Ovary (tissue), 9 donors: ENCODE results near the gene SSBP2. TPM values are rescaled to one million over a fixed set of nuclear protein-coding genes. Genes with fewer than 3 reads are reported as not detected.
"Not testable (repeated sequence)": the region's sequence is repeated elsewhere in the genome, so short reads cannot be mapped to it uniquely, and the experiment has no call there.

Experiments used
- DNase-seq, 5 donors: peaks; one replicate each; pipeline ENCODE4 v3.0.0-alpha.2; 2019 to 2020
- H3K27ac ChIP-seq, 2 donors: fragments of 200-600 bp; one replicate each; pipeline versions ENCODE4 v1.5.1 to v1.8.0; 2019 to 2022
- H3K27me3 ChIP-seq: fragments of 200-600 bp; one replicate; pipeline ENCODE4 v1.8.0; 2022
- H3K36me3 ChIP-seq: fragments of 200-600 bp; sonication (generic); one replicate; pipeline ENCODE4 v1.5.1; 2019
- H3K4me1 ChIP-seq: one replicate; pipeline ENCODE4 v1.8.1; 2013; ENCODE audit warnings: mild to moderate bottlenecking, moderate library complexity; ENCODE audit not compliant: insufficient read depth
- H3K4me3 ChIP-seq: fragments of 200-600 bp; sonication (generic); one replicate; pipeline ENCODE4 v1.5.1; 2017
- H3K9me3 ChIP-seq, 2 donors: fragments of 200-600 bp in 1 of 2; sonication (generic) in 1 of 2; one replicate each; pipeline versions ENCODE4 v1.5.1 to v1.8.1; 2013 to 2019; ENCODE audit warnings: mild to moderate bottlenecking in 1 of 2, moderate library complexity in 1 of 2
- EP300 ChIP-seq: sonication (generic); formaldehyde crosslinking; IDR thresholded peaks from one replicate; pipeline ENCODE4 v1.6.1; 2017; ENCODE audit warnings: antibody characterized with exemption
- POLR2A ChIP-seq: fragments of 450-650 bp; IDR thresholded peaks from one replicate; pipeline ENCODE4 v1.6.1; 2017; ENCODE audit warnings: antibody characterized with exemption, mild to moderate bottlenecking, moderate library complexity
- WGBS, 3 donors: extraction: QIAGEN DNeasy Blood & Tissue Kit in 1 of 3; methylation state at CpG; one replicate each; pipeline versions ENCODE4 v1.1.5 to v1.1.7; 2013 to 2017; 5-methylcytosine and 5-hydroxymethylcytosine counted together
- intact Hi-C, 4 donors: fragments of 100-400 bp; cut with DNase I; formaldehyde crosslinking; loops; one replicate each; pipeline versions ENCODE4 v1.11.0 to v1.15.1; 2022 to 2023
- polyA plus RNA-seq, 2 donors: library from polyadenylated mRNA; stranded (reverse); fragments of 200-250 nt in 1 of 2; fragments of 350-450 nt in 1 of 2; fragmentation: Illumina TruSeq in 1 of 2; extraction: RNeasy Lipid Tissue Mini Kit (QIAGEN cat#74804) in 1 of 2; gene quantifications; one replicate each; pipeline ENCODE4 v1.2.3, GENCODE V29; 2013 to 2014
- total RNA-seq, 7 donors: library from RNA; depleted of rRNA in 2 of 7; stranded (reverse); fragments of >200 nt in 2 of 7; fragmentation: NEBNext Ultra II Directional in 3 of 7; extraction: Animal tissue kit (Norgen Biotek cat#: 25700) in 3 of 7; gene quantifications; one replicate each; pipeline versions ENCODE4 v1.1.0 to v1.2.4, GENCODE V29; 2016 to 2023
- TF ChIP-seq, protein P1 (sequence below), 3 donors: fragments of 450-650 bp in 2 of 3; fragments of 200-600 bp in 1 of 3; IDR thresholded peaks; one replicate each; pipeline versions ENCODE4 v1.5.1 to v1.8.0; 2016 to 2022; ENCODE audit warnings: antibody characterized with exemption in 3 of 3, mild to moderate bottlenecking in 1 of 3
- donor health status: DM: no; HTN: no; CAD: no; lungs with moderate emphysema.
- donor health status: DM: no; HTN: no; CAD: no.
- donor health status: Bipolar disorder and iron deficiency.
- donor health status: DM: yes; HTN: yes; CAD: no.
- donor health status: DM: no; HTN: no; CAD: no.
- donor health status: DM: yes; HTN: yes; CAD: no.

Gene SSBP2
- total and polyA plus RNA-seq, 9 donors = 40.5 to 126 (median 78.2) TPM

DNA sequence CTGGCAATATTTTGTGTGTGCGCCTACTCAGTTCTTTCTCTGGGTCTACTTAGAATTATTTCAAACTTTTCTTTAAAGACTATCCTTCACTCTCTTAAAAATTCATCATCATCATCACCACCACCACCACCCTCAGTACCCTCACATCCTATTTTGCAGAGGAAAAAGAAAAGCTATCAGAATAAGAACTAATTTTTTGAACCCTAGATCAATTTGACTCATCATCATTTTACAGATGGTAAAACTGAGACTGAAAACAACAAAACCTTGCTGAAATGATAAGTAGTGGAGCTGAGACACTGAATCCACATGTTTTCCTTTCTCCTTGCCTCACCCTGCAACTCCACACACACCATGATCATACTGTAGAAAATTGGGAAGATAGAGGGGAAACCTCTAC lies 119.3 kb downstream of the SSBP2 start:
- intact Hi-C loops = no loop called here
- no peak for DNase-seq
- Histone ChIP-seq H3K27ac (no peak overlapping the region), H3K9me3 (no peaks in the 10 kb centered on the region), H3K27me3 (no peaks in the 10 kb centered on the region), H3K4me1 (no peaks in the 10 kb centered on the region), H3K4me3 (no peak overlapping the region), H3K36me3 (no peaks in the 10 kb centered on the region)
- TF ChIP-seq EP300 (no peak), POLR2A (no peak)
- TF ChIP-seq, protein P1, sequence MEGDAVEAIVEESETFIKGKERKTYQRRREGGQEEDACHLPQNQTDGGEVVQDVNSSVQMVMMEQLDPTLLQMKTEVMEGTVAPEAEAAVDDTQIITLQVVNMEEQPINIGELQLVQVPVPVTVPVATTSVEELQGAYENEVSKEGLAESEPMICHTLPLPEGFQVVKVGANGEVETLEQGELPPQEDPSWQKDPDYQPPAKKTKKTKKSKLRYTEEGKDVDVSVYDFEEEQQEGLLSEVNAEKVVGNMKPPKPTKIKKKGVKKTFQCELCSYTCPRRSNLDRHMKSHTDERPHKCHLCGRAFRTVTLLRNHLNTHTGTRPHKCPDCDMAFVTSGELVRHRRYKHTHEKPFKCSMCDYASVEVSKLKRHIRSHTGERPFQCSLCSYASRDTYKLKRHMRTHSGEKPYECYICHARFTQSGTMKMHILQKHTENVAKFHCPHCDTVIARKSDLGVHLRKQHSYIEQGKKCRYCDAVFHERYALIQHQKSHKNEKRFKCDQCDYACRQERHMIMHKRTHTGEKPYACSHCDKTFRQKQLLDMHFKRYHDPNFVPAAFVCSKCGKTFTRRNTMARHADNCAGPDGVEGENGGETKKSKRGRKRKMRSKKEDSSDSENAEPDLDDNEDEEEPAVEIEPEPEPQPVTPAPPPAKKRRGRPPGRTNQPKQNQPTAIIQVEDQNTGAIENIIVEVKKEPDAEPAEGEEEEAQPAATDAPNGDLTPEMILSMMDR (IDR thresholded peaks at IDR 0.05) = no peak
- WGBS, 3 donors = 0 to 100% (median 74%) methylated on average over 1 of the region's 1 CpG

DNA sequence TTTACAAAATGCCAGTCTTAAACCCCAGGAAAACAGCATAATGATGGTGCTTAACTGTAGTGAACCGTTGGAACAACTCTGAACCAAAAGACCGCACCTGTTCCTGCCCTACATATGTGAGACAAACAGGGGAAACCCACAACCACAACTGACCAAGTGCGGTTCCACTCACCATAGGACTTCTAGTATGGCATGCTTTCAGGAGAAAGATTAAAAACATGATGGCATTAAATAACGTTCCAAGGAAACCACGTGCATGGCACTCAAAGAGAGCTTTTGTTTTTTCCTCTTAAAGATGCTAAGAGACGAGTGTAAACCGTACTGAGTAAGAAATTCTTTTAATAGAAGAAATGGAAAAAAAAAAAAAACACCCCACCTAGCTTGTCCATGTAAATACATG lies 119.8 kb downstream of the SSBP2 start:
- TF ChIP-seq POLR2A (no peak), EP300 (no peak)
- TF ChIP-seq, protein P1 (IDR thresholded peaks at IDR 0.05) = no peak
- WGBS, 3 donors = 88 to 90% (median 89%) methylated on average over 7 of the region's 7 CpGs
- Histone ChIP-seq H3K9me3 (no peaks in the 10 kb centered on the region), H3K4me3 (no peak overlapping the region), H3K36me3 (no peaks in the 10 kb centered on the region), H3K27ac (no peak overlapping the region), H3K4me1 (no peaks in the 10 kb centered on the region), H3K27me3 (no peaks in the 10 kb centered on the region)
- DNase-seq = no peak
- intact Hi-C loops = no loop called here

DNA sequence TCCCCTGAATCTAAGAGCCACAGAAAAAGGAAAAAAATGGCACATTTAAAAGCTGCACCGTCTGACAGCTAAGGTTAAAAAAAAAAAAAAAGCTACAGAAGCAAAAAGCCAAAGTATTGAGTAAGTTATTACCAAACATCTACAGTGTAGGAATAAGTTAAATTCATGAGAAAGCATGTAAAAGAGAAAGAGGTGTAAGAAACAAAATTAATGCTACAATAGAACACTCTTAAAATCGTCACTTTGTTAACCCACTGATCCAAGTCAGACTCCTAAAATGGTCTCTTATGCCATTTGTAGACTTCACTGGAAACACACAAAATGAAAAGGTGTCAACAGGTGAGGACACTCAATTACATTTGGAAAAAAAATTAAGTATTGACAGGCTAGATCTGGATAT lies 120.2 kb downstream of the SSBP2 start:
- Histone ChIP-seq H3K4me1 (no peaks in the 10 kb centered on the region), H3K27me3 (no peaks in the 10 kb centered on the region), H3K4me3 (no peak overlapping the region), H3K27ac (no peak overlapping the region), H3K9me3 (no peaks in the 10 kb centered on the region), H3K36me3 (no peaks in the 10 kb centered on the region)
- no peak for DNase-seq
- intact Hi-C loops = no loop called here
- TF ChIP-seq EP300 = no peak
- TF ChIP-seq, protein P1 (IDR thresholded peaks at IDR 0.05) = no peak
- no peak for TF ChIP-seq POLR2A
- 70 to 85% (median 73%) methylated on average over 2 of the region's 2 CpGs for WGBS, 3 donors

DNA sequence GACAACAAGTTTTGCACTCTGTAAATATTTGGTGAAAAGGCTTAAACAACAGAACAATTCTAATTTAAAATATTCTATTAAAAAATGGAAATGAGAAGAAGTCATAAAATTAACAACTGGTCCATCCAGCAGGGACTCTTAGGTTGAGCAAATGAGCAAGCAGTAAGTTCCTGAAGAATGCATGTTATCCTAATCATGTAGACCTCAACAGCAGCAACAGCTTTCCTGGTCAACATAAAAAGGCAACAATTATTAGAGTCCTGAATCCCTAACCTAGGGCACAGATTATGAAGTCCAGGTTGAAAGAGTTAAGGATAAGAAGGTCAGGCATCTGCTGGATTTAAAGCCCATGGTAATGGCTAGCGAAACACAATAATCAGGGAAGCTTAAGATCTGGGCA lies 120.9 kb downstream of the SSBP2 start:
- H3K27ac ChIP-seq = no peak overlapping the region
- DNase-seq = no peak
- no peaks in the 10 kb centered on the region for H3K36me3 ChIP-seq
- no peaks in the 10 kb centered on the region for H3K27me3 ChIP-seq
- H3K4me3 ChIP-seq = no peak overlapping the region
- intact Hi-C loops = no loop called here
- no peak for TF ChIP-seq EP300
- TF ChIP-seq POLR2A = no peak
- 97 to 100% (median 100%) methylated on average over 1 of the region's 1 CpG for WGBS, 3 donors
- no peaks in the 10 kb centered on the region for H3K9me3 ChIP-seq
- H3K4me1 ChIP-seq = no peaks in the 10 kb centered on the region

DNA sequence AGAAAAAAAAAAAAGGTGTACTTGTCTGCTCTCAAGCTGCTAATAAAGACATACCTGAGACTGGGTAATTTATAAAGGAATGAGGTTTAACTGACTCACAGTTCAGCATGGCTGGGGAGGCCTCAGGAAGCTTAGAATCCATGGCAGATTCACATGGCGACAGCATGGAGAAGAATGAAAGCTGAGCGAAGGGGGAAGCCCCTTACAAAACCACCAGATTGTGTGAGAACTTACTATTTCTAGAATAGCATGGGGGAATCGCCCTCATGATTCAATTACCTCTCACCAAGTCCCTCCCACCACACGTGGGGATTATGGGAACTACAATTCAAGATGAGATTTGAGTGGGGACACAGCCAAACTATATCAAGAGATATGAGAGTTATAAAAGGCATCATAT lies 122.8 kb downstream of the SSBP2 start:
- H3K4me3 ChIP-seq, H3K27me3 ChIP-seq, H3K4me1 ChIP-seq, H3K27ac ChIP-seq, intact Hi-C loops, DNase-seq, H3K36me3 ChIP-seq, H3K9me3 ChIP-seq: not testable (repeated sequence)
- 90 to 92% (median 90%) methylated on average over 4 of the region's 4 CpGs for WGBS, 3 donors

DNA sequence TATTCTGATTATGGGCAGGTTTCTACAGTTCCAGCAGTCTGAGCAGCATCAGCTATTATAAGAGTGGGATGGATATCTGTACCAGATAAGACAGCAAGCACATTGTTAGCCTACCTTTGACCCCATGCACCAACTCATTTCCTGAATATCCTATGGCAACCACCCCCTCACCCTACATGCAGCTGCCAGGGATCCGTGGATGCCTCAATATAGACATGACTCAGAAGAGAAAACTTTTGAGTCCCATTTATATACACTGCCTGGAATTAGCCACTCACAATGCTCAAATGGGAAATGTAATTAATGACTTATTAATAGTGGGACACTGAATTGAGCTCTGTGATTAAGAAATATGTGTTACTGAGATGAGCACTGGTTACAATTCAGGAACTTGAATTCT lies 124.4 kb downstream of the SSBP2 start:
- H3K27ac ChIP-seq = no peak overlapping the region
- no peak for DNase-seq
- TF ChIP-seq EP300 (no peak), POLR2A (no peak)
- TF ChIP-seq, protein P1 (IDR thresholded peaks at IDR 0.05) = no peak
- H3K9me3 ChIP-seq = no peaks in the 10 kb centered on the region
- no peaks in the 10 kb centered on the region for H3K4me1 ChIP-seq
- H3K36me3 ChIP-seq = no peaks in the 10 kb centered on the region
- H3K27me3 ChIP-seq = no peaks in the 10 kb centered on the region
- 31 to 47% (median 33%) methylated on average over 1 of the region's 1 CpG for WGBS, 3 donors
- H3K4me3 ChIP-seq = no peak overlapping the region
- intact Hi-C loops = no loop called here
